ENCODE data around the gene LRRC56.

DNA sequence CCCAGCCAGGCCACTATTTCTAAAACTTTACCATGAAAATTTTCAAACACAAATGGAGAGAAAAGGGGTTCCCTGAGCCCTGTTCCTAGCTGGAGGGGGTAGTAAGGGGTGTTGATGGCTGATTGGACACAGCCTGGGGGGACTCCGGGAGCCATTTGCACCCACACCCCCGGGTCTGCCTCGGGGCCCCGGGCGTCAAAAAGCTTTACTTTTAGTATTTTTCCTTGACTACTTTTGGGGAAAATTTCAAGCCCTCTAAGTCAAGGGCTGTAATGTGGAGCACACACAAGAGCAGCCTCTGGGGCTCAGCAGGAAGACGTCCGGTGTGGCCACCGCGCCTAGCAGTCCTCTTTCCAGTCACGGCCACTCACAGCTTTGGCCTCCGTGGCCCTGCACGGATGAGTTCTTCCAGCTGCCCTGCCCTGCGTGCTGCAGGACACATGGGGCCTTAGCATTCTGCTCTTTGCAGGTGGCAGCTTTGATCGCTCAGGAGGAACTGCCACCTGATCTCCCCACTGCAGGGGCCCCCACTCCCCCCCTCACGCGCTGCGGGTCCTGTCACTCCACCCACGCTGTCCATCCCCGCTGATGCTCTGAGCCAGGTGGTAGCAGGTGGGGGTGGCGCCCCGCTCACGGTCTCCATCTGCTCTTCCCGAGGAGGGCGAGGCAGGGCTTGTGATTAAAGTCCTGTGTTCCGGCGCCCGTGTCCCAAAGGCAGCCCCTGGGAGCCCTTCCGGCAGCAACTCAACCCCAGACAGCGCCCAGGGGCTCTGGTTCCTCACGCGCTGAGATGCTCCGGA, 44.7 kb upstream of the LRRC56 start:
- TF ChIP-seq, protein P1, sequence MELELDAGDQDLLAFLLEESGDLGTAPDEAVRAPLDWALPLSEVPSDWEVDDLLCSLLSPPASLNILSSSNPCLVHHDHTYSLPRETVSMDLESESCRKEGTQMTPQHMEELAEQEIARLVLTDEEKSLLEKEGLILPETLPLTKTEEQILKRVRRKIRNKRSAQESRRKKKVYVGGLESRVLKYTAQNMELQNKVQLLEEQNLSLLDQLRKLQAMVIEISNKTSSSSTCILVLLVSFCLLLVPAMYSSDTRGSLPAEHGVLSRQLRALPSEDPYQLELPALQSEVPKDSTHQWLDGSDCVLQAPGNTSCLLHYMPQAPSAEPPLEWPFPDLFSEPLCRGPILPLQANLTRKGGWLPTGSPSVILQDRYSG (tag; conservative IDR thresholded peaks at IDR 0.05; ENCODE audit: low read depth), result no peak
- no peak for TF ChIP-seq SIN3A (IDR thresholded peaks at IDR 0.05; ENCODE audit: borderline replicate concordance in 2 of 2, control insufficient read depth in 1 of 2, low read depth in 2 of 2, low read length in 2 of 2)
- no peak for TF ChIP-seq RBM39 (optimal IDR thresholded peaks at IDR 0.05; ENCODE audit: low read depth, low read length)
- no peak for TF ChIP-seq NRF1 (conservative IDR thresholded peaks at IDR 0.05 in 1 of 2, IDR thresholded peaks at IDR 0.05 in 1 of 2)
- TF ChIP-seq CHD4 (IDR thresholded peaks at IDR 0.05; ENCODE audit: insufficient read depth, insufficient replicate concordance, low read depth, low read length, poor library complexity, severe bottlenecking), result no peak
- no peak for TF ChIP-seq PCBP2 (IDR thresholded peaks at IDR 0.05; ENCODE audit: low read depth, low read length, poor library complexity, severe bottlenecking)
- TF ChIP-seq, protein P2, sequence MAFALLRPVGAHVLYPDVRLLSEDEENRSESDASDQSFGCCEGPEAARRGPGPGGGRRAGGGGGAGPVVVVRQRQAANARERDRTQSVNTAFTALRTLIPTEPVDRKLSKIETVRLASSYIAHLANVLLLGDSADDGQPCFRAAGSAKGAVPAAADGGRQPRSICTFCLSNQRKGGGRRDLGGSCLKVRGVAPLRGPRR (CRISPR knock-in tag; IDR thresholded peaks at IDR 0.05), result no peak
- TF ChIP-seq, protein P3, sequence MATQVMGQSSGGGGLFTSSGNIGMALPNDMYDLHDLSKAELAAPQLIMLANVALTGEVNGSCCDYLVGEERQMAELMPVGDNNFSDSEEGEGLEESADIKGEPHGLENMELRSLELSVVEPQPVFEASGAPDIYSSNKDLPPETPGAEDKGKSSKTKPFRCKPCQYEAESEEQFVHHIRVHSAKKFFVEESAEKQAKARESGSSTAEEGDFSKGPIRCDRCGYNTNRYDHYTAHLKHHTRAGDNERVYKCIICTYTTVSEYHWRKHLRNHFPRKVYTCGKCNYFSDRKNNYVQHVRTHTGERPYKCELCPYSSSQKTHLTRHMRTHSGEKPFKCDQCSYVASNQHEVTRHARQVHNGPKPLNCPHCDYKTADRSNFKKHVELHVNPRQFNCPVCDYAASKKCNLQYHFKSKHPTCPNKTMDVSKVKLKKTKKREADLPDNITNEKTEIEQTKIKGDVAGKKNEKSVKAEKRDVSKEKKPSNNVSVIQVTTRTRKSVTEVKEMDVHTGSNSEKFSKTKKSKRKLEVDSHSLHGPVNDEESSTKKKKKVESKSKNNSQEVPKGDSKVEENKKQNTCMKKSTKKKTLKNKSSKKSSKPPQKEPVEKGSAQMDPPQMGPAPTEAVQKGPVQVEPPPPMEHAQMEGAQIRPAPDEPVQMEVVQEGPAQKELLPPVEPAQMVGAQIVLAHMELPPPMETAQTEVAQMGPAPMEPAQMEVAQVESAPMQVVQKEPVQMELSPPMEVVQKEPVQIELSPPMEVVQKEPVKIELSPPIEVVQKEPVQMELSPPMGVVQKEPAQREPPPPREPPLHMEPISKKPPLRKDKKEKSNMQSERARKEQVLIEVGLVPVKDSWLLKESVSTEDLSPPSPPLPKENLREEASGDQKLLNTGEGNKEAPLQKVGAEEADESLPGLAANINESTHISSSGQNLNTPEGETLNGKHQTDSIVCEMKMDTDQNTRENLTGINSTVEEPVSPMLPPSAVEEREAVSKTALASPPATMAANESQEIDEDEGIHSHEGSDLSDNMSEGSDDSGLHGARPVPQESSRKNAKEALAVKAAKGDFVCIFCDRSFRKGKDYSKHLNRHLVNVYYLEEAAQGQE (IDR thresholded peaks at IDR 0.05; ENCODE audit: borderline replicate concordance), result no peak
- TF ChIP-seq, protein P3 (CRISPR knock-in tag; IDR thresholded peaks at IDR 0.05; ENCODE audit: low read depth), result no peak
- TF ChIP-seq BRF1 (IDR thresholded peaks at IDR 0.05; ENCODE audit: borderline replicate concordance, extremely low read depth, insufficient read length), result no peak
